Non-pigmented ciliary epithelial cell (primary cell): ENCODE measurements around the gene ZNHIT3.

Source experiments
- DNase-seq: peaks from one replicate; pipeline ENCODE4 v3.0.0-alpha.2; 2010; ENCODE audit warnings: low read depth

ZNHIT3 gene

GRCh38 chr17:36511216-36511615 is 24.7 kb downstream of the ZNHIT3 start:
- no peak for DNase-seq

DNA sequence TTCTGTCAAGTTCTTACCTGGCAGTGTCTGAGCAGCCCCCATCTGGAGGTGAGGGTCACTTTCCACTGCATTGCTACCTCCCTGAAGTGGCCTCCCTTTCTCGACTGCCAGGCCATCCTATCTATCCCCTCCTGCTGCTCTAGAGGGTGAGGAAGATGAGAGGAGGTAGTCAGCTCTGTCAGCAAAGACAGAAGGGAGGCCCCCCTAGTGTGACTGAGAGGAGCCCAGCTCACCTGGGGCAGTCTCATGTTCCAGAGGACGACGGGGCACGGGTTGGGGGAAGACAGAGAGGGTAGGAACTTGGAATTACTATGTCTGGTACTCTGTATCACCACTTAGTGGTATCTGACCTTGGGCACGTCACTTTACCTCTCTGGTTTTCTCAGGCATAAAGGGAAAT is 26.2 kb downstream of the ZNHIT3 start:
- DNase-seq = no peak

DNA sequence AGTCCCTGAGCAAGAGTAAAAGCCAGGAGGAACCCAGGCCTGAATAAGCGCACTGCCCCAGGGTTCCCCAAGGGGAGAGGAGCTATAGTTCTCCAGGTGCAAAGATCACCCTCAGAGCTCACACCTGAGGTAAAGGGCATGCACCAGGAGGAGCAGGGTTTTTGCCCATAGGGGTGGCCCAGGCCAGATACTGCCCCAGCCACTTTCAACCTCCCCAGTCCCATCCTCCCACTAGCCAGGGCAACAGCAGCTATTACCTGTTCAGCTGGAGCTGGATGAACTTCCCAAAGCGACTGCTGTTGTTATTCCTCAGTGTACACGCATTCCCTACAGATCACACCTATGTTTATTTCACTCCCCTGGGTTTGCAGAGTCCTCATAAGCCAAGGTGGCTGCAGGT is 28.4 kb downstream of the ZNHIT3 start:
- no peak for DNase-seq

GRCh38 chr17:36515837-36516236 is 29.4 kb downstream of the ZNHIT3 start:
- no peak for DNase-seq

DNA sequence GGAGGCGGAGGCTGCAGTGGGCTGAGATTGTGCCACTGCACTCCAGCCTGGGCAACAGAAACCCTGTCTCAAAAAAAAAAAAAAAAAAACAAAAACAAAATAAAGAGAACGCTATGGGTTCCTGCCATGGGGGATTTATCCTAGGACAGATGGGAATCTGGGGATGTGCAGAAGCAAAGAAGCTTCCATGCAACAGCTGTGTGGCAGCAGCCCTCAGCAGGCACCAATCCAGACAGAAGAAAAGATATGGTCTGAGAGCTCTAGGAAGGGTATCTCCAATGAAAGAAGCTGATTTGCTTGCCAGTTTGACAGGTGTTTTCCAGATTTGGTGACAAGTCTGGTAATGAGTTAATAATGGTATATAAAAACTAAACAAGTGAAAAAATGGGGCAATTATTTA is 36.6 kb downstream of the ZNHIT3 start:
- DNase-seq = no peak

DNA sequence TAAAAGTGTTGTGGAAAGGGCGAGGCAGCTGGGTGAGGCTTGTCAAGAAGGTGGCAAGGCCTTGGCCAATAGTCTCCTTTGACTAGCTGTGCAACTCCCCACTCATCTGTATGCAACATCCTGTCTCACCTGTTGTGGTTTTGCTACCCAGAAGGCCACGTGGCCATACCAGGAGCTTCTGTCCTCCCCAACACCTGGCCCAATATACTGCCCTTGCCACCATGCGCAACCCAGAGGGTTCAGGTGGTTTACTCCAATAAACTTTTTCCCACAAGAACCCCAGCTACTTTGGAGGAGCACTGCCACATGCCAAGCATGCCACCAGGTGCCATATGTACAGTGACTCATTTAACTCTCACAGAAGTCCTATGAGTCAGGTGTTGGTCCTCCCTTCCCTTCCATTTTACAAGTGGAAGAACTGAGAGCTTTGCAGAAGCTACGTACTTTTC is 38.0 kb downstream of the ZNHIT3 start:
- no peak for DNase-seq

- no peak for DNase-seq
Measured at GRCh38 chr17:36525113-36525512, 38.6 kb downstream of the ZNHIT3 start.

DNA sequence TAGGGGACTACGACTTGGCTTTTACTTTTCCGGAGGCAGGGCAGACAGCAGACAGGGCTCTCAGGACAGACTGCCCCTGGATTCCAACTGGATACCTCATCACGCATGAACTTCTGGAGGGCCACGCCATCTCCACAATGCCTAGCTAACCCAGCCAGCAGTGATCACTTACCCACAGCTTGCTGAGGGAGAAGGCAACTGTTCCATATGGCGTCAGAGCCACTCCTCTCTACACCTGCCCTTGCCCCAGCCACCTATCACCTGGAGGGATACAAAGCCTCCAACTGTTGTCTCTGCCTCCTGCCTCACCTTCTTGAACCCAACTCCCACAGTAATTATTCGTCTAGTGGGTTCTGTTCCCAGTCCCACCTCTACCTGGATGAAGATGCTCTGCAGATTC is 39.4 kb downstream of the ZNHIT3 start:
- DNase-seq = no peak

- no peak for DNase-seq
Measured at GRCh38 chr17:36527621-36528250, 41.3 kb downstream of the ZNHIT3 start.

DNA sequence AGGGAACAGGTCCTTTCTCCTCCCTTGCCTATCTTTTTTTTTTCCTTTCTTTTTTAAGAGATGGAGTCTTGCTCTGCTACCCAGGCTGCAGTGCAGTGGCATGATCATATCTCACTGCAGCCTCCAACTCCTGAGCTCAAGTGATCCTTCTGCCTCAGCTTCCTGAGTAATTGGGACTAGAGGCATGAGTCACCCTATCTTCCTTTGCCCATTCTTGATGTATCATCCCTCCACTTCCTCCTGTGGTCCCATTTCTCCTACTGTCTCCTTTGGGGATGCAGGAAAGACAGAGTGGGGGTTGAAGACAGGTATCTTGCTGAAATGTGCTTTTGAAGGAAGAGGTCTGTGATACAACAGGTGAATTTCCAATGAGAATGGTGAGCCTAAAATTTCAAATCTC is 42.6 kb downstream of the ZNHIT3 start:
- no peak for DNase-seq

- no peak for DNase-seq
Measured at GRCh38 chr17:36532435-36532975, 46.0 kb downstream of the ZNHIT3 start.

GRCh38 chr17:36533935-36534839 is 47.7 kb downstream of the ZNHIT3 start:
- no peak for DNase-seq

DNA sequence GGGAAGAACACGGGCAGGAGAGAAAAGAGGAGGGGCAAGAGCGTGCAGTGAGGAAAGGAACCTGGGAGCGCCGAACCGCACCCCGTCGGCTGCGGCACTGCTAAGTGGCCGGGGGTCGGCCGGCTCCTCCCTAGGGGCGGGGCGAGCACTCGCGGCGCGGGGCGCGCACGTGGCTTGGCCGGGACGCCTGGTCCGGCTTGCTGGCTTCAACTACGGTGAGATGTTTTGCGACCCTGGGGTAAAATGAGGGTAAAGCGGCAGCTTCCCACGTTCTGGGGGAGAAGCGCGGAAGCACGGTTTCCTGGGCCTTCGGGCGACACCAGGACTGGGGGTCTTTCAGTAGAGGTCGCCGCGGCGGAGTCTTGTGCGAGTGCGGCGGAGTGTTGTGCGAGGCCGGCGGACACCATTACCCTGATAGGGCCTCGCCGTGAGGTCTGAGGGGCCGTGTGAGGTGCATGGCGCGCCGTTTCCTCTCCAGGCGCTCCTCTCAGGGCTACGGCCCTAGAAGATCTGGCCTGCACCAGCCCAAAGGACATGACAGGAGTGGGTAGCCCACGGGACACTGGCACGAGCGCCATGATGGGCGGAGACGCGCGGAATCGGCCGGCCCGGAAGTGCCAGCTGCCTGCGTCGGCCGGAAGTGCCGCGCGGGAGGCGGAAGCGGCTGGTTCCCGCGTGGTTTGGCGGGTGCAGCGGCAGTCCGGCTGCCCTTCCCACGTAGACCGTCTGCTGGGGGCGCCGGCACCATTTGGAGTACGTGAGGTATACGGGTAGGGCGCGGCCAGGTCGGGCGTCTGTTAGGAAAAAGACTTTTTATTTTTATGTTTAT is 48.6 kb downstream of the ZNHIT3 start, which contains the start of the genes MYO19 and PIGW:
TSS of gene MYO19 (minus strand) at position 29 of the 829 bp plus-strand sequence. CDS start 2,330 bp downstream, outside the sequence.
TSS of gene PIGW (plus strand) at position 148 of the 829 bp plus-strand sequence. CDS start 2,115 bp downstream, outside the sequence.
- no peak for DNase-seq

DNA sequence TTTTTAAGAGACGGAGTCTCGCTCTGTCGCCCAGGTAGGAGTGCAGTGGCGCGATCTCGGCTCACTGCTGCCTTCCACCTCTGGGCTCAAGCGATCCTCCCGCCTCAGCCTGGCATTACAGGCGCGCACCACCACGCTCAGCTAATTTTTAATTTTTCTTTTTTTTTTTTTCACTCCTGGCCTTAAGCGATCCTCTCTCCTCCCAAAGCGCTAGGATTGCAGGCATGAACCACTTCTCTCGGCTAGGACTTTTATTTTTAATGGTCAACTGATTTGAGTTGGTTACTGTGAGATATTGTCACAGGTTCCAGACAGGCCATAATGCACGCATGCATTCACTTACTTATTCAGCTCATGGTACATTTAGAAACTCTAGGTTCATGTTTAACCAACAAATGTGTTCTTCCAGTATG is 49.2 kb downstream of the ZNHIT3 start:
- no peak for DNase-seq

DNA sequence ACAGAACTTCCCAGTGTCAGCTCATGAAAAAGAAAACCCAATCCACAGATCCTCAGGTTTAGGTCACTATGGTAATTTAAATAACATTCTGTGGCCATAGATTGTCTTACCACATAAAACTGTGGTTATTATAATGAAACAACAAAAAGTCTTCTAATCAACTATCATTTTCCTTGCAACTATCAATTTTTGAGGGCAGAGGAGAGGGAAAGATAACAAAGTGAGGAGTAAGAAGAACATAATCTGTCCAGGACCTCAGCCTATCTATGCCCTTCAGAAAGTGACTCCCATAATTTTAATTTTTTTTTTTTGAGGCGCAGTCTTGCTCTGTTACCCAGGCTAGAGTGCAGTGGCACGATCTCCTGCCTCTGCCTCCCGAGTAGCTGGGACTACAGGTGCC is 54.2 kb downstream of the ZNHIT3 start:
- no peak for DNase-seq

DNA sequence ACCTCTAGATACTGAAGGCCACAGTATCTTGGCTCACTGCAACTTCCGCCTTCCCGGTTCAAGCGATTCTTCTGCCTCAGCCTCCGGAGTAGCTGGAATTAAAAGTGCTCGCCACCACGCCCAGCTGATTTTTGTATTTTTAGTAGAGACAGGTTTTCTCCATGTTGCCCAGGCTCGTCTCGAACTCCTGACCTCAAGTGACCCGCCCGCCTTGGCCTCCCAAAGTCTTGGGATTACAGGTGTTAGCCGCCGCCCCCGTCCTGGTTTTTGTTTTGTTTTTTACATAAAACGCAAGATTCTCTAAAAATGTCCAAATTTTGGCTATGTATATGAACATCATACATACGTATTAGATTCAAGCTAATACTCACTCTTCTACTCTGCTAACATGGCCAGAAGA is 56.3 kb downstream of the ZNHIT3 start:
- no peak for DNase-seq

- no peak for DNase-seq
Measured at GRCh38 chr17:36544044-36544306, 57.5 kb downstream of the ZNHIT3 start.

DNA sequence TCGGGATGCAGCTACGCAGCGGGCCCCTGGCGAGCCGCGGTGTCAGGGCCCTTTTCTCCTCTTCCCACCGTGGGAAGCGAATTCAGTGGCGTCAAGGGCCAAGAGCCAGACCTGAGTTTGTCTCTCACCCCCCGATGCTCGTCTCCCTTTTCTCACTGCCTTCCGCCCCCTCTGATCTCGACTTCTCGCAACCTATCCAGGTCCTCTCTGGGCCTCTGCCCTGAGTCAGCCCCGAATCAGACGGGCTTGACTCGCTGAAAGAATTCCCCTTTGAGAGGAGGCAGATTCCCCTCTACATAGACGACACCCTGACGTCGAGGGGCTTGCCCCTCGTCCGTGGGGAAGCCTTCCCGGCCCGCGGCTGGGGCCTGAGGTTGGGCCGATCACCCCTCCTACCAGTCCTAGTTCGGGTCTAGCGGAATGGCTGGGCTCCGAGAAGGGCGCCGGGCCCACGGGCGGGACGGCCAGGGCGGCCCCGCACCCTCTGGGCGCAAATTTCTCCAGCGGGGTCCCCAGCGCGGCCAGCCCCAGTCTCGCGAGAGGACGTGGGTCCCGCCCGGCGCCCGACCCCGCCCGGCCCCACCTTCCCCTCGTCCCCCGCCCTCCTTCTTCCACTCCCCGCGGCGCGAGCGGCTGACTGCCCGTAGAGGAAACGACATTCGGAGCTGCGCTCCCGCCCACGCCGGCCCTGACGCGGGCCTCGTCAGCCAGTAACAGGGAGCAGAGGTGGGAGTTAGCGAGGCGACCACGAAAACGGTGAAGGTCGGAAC is 58.0 kb downstream of the ZNHIT3 start, which contains the start of gene GGNBP2:
TSS of gene GGNBP2 (plus strand) at position 613 of the 770 bp plus-strand sequence. CDS start 806 bp downstream, outside the sequence.
- DNase-seq = peak; percentile 63

- no peak for DNase-seq
Measured at GRCh38 chr17:36545077-36545464, 58.6 kb downstream of the ZNHIT3 start.
